NCI-H2227 treated with DMSO at 0.1 percent for 48 hours (cell line): ENCODE measurements around the gene MFAP4.

Experiments
- DNase-seq: peaks from one replicate; lab custom pipeline; 2025; lab: John Stamatoyannopoulos, UW

The MFAP4 gene

GRCh38 chr17:19386974-19387920 lies at the start of gene MFAP4:
Gene MFAP4, minus strand, starts transcription at chr17:19387190. Its CDS starts 35 bp downstream, at chr17:19387155.
- peak; percentile 26 for DNase-seq

DNA sequence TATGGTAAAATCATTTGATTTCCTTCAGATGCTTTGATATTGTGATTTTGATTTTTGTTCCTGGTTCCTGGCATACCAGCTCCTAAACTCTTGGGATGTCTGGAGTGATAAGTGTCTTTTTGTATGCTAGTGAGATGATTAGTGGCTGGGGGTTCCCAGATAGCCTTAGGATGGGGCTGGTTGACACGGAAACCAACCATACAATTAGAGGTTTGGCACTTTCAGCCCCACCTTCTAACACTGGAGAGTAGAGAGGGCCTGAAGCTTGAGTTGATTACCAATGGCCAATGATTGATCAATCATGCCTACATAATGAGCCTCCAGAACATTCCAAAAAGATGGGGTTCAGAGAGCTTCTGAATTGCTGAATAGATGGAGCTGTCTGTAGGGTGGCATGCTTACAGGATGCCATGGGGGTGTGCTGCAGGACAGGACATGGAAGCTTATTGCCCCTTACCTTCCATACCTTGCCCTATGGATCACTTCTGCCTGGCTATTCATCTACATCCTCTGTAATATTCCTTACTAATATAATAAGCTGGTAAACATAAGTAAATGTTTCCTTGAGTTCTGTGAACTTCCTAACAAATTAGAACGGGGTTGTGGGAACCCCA lies 46.8 kb upstream of the MFAP4 start:
- DNase-seq, result no peak

GRCh38 chr17:19433255-19433654 lies 46.3 kb upstream of the MFAP4 start:
- DNase-seq, result no peak

DNA sequence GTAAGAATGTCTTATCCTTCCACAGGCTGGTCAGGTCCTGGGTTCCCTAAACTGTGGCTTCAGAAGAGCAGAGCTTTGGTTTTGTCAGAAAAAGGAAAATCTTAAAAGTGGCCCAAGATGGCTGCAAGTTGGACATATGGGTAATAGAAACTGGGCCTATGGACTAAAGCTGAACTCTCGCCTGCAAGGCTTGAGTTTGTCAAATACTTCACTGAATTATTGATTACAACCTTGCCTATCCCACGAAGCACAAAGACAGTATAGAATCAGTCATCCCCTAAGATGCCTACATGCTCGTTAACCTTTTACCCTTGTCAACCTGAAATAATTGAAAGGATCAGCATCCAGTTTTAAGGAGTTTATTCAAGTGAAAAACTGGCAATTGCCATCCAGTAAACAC lies 44.7 kb upstream of the MFAP4 start:
- no peak for DNase-seq

- DNase-seq, result no peak
These were observed 39.6 kb upstream of the MFAP4 start for GRCh38 chr17:19426631-19427030.

- no peak for DNase-seq
These were observed 38.2 kb upstream of the MFAP4 start for GRCh38 chr17:19424934-19425868.

DNA sequence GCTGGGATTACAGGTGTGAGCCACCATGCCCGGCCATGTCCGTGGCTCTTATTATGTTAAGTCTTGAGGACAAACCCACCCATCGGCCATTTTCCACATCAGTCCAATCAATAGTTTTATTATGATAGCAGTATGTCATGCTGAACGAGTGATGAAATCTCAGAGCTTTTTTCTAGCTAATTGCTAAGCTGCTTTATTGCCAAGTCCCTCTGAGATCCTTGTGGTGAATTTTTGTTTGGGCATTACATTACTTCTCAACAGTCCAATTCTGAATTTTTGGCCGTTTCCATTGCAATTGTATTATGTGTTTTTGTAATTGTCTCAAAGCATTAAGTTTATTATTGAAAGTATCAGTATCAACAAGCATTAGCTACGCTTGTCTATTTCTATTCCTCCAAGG lies 34.9 kb upstream of the MFAP4 start:
- DNase-seq, result no peak

DNA sequence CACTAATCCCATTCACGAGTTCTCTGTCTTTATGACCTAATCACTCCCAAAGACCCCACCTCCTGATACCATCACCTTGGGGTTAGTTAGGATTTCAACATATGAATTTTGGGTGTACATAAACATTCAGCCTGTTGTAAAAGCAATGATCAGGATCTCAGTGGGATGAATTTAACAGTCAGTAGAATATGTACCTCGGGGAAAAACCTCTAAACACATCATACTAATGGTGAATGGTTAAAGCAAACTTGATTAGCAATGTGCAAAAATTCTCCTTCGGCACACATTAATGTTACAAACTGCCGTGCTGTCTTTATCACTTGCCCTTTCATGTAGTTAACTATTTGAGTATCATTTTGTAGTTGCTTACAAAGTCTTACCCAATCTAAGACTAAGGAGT lies 34.2 kb upstream of the MFAP4 start:
- no peak for DNase-seq

DNA sequence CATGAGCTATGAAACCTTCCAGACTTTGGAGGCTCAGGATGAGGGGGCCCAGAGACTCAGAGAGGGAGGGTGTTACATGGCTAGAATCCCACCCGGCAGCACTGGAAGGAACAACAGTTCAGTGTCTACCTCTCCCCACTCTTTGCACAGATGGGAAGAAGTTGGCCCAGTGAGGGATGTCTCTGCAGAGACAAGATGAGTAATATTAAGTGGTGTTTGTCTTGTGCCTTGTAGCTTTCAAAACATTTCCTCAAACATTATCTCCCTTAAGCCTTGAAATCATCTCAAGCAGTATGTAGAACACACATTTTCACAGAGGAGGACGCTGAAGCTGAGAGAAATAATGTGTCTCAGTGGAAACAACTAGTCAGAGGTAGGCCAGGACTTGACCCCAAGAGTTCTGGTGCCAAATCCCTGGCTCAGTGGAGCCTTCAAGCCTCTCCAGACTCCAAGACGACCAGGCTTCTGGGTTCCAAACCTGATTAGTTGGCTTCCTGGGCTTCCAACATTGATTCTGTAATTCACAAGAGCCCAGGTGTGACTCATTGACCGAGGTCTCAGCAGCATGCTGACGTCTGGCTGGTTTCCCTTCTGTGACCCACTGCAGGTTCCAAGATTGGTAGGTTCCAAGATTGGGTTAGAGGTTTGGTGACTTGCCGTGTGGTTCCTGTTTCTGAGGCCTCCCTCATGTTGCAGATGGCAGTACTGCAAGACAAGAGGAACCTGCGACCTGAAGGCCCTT lies 31.4 kb upstream of the MFAP4 start:
- DNase-seq, result no peak

DNA sequence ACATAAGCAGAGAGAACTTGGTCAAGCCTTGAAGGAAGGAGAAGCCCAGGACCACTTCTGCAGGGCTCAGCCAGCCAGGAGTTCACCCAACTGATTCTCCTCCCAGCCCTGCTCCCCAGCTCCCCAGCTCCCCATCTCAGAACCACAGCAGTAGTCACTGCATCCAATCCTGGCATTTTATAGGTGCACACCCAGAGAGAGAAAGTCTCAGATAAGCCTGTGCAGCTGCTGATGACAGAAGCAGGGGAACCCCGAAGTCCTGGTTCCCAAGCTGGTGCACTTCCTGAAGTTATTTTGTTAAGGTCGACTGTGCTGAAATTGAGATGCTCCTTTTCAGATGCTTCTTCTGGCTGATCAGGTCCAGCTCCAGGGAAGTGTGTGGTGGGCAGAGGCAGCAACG lies 30.6 kb upstream of the MFAP4 start:
- DNase-seq, result no peak

- no peak for DNase-seq
These were observed 29.1 kb upstream of the MFAP4 start for GRCh38 chr17:19415806-19416775.

DNA sequence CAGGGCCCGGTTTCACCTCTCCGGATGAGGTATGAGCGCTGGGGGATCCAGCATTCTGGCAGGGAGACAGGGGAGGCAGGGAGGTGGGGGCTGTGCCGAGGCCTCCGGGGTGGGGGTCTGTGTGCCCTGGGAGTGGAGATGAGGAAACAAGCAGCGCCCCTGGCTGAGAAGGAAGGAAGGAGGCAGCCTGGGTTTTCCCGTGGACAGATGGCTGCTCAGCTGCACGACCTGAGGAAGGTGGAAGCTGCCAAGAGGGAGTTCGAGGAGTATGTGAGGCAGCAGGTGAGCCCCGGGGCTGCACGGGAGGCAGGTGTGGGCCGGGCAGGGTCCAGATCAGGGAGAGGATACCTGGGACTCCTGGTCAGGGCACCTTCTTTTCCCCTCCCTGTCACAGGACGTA lies 28.3 kb upstream of the MFAP4 start:
- no peak for DNase-seq

- no peak for DNase-seq
These were observed 27.6 kb upstream of the MFAP4 start for GRCh38 chr17:19414396-19415280.

- DNase-seq, result no peak
These were observed 26.8 kb upstream of the MFAP4 start for GRCh38 chr17:19413761-19414160.

- no peak for DNase-seq
These were observed 26.0 kb upstream of the MFAP4 start for GRCh38 chr17:19412984-19413383.

DNA sequence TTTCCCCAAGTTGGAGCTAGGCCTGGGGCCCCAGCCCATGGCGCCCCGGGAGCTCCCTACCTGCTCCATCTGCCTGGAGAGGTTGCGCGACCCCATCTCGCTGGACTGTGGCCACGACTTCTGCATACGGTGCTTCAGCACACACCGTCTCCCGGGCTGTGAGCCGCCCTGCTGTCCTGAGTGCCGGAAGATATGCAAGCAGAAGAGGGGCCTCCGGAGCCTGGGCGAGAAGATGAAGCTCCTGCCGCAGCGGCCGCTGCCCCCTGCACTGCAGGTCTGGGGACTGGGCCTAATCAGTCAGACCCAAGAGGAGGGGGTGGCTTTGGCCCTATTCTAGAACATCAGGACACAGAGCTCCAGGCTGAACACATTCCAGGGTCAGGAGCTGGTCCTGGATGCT lies 25.5 kb upstream of the MFAP4 start:
- DNase-seq, result no peak

DNA sequence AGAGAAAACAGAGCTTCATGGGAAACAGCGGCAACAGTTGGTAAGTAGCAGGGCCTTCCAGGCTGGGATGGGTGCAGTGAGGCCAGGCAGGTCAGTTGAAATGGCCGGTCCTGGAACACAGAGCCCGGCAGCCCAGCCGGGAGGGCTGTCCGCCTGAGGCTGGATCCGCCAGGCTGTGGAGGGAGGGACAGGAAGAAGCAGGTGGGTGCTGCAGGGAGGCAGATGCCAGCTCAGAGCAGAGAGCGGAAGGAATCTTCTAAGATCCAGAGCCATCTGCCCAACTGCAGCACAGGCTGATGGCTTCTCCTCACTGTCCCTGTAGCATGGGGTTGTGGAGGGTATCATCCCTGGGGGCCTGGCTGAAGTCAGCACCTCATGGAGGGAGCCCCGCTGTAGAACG lies 24.6 kb upstream of the MFAP4 start:
- DNase-seq, result no peak

DNA sequence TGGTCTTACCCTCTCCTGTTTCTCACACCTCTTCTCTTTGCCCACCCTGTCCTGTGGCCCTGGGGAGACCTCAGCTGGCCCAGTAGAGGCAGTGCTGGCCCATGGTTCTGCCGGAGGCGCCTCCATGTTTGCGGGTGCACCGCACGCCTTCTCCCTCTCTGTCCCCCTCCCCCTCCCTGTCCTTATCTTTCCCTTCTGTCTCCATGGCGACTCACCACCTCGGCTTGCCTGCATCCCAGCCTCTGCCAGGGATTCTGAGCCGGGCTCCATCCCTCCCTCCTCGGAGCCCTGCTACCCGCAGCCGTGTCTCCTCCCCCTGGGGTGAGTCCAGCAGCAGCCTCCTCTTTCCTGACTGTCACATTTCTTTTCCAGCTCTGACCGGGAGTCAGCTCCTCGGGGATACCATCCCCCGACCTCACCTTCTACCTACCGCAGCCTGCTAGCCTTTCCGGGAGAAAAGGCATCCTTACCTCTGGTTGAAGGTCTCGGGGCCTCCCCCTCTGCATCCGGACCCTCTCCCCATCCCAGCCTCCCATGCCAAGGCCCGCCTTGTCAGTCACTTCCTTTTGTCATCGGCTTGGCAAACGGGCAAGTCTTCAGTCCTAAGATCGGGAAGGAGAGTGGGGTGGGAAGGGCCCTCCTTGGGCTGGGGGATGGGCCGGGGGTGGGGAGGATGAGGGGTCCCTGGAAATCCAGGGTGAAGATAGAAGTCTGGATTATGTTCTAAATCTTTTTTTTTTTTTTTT lies 24.1 kb upstream of the MFAP4 start, which contains the start of gene RNF112:
RNF112 (plus strand) TSS at position 358 of the 746 bp plus-strand sequence; CDS start at position 535, 177 bp downstream.
- DNase-seq, result peak; percentile 13
